Measurements from ENCODE around the gene CRYBG2. TPM values are rescaled to one million over a fixed set of nuclear protein-coding genes. Genes with fewer than 3 reads are reported as not detected.
"Not testable (repeated sequence)": the region's sequence is repeated elsewhere in the genome, so short reads cannot be mapped to it uniquely, and the experiment has no call there.

The CRYBG2 gene
- total RNA-seq, 3 donors from 2014 or later (not counting 1 experiment from before 2014, with no cell fraction given) = 2.5 to 5.8 (median 3.2) TPM

DNA sequence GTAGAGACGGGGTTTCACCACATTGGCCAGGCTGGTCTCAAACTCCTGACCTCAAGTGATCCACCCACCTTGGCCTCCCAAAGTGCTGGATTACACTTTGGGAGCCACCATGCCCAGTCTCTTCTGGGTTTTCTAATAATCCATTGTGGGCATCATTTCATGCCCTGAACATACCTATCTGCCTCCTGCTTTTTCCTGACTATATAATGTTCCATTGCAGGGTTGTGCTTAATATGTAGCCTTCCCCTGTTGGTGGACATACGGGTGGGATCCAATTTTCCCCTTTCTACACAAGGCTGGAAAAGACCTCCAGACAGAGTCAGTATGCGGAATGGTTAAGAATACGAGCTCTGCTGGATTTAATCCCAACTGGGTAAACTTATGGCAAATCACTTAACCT is 22.1 kb upstream of the CRYBG2 start:
- WGBS (ENCODE audit: insufficient coverage) = 89% methylated on average over 4 of the region's 4 CpGs
- H3K4me1 Mint-ChIP-seq = peaks cover 77% of the 10 kb centered on the region in 2 donors

DNA sequence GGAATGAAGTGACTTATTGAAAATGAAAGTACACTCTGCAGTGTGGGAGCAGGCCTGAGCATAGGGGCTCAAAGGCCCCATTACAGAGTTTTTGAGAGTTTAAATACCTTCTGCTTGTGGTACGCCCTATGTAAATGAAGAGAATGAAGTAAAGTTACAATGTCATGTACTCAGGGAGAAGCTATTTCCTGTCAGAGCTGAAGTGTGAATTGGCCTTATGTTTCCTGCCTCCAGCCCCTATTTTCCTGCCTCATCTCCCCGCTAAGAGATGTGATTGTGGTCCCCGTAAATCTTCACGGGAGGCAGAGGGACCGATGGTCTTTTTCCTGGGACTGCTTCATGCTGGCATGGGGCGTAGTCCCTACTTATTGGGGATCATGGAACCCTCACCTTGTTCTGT is 21.2 kb upstream of the CRYBG2 start:
- peak in 1 of 2 donors; percentile 53 for DNase-seq

More for the DNA sequence above, 22.1 kb upstream of the CRYBG2 start:
- Histone ChIP-seq H3K27me3 (ENCODE audit: control insufficient read depth, insufficient read depth, low read length) (no peaks in the 10 kb centered on the region), H3K36me3 (ENCODE audit: control insufficient read depth, insufficient read depth, low read length) (no peaks in the 10 kb centered on the region), H3K9me3 (ENCODE audit: control insufficient read depth, insufficient read depth, low read length) (no peaks in the 10 kb centered on the region), H3K4me1 (ENCODE audit: control insufficient read depth, insufficient read depth, low read length) (peaks cover 87% of the 10 kb centered on the region), H3K27ac (ENCODE audit: low read length) (no peak overlapping the region), H3K4me3 (ENCODE audit: low read length) (no peak overlapping the region)
- TF ChIP-seq, protein P1, sequence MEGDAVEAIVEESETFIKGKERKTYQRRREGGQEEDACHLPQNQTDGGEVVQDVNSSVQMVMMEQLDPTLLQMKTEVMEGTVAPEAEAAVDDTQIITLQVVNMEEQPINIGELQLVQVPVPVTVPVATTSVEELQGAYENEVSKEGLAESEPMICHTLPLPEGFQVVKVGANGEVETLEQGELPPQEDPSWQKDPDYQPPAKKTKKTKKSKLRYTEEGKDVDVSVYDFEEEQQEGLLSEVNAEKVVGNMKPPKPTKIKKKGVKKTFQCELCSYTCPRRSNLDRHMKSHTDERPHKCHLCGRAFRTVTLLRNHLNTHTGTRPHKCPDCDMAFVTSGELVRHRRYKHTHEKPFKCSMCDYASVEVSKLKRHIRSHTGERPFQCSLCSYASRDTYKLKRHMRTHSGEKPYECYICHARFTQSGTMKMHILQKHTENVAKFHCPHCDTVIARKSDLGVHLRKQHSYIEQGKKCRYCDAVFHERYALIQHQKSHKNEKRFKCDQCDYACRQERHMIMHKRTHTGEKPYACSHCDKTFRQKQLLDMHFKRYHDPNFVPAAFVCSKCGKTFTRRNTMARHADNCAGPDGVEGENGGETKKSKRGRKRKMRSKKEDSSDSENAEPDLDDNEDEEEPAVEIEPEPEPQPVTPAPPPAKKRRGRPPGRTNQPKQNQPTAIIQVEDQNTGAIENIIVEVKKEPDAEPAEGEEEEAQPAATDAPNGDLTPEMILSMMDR (IDR thresholded peaks at IDR 0.05) = no peak
- no peak for DNase-seq
- H3K9me3 Mint-ChIP-seq = peaks cover 0 to 3% of the 10 kb centered on the region in 2 donors
- ATAC-seq = no peak
- intact Hi-C loops (cut with micrococcal nuclease) = loop anchor here (5.0 to 10.0 kb wide), 4 partner anchors 61 to 409 kb away; partner anchors contain the start of genes CD52 and PIGV
- no peaks in the 10 kb centered on the region for H3K36me3 Mint-ChIP-seq
- peak overlapping the region; percentile 83 for H3K4me3 Mint-ChIP-seq
- peaks cover 4 to 6% of the 10 kb centered on the region in 2 donors for H3K27me3 Mint-ChIP-seq (ENCODE audit: low read depth in 2 of 2)
- H3K27ac Mint-ChIP-seq = peak overlapping the region in 1 of 2 donors; percentile 93

DNA sequence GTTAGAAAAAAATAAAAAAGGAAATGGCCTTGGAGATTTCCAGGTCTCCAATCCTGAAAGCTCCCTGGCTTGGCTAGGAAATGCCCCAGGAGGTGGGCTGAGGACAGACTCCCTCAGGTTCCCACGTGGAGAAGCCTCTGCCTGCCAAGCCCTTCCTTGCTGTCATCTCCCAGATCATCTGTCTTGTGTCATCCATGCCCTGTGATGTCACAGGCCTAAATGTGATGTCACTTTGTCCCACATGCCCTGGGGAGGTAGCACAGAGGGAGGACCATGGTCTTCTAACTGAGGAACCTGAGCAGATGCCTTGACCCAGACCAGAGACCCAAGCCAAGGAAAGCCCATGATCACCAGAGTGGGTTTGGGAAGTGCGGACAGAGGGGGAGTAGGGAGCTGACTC is 20.4 kb upstream of the CRYBG2 start:
- peak overlapping the region; percentile 83 to 93 for H3K27ac Mint-ChIP-seq
- DNase-seq; H3K4me3 ChIP-seq (ENCODE audit: low read length); H3K27me3 ChIP-seq (ENCODE audit: control insufficient read depth, insufficient read depth, low read length); H3K9me3 Mint-ChIP-seq; H3K36me3 ChIP-seq (ENCODE audit: control insufficient read depth, insufficient read depth, low read length); ATAC-seq; H3K36me3 Mint-ChIP-seq; H3K9me3 ChIP-seq (ENCODE audit: control insufficient read depth, insufficient read depth, low read length): not testable (repeated sequence)
- H3K4me1 ChIP-seq (ENCODE audit: control insufficient read depth, insufficient read depth, low read length) = peaks cover 96% of the 10 kb centered on the region
- H3K27me3 Mint-ChIP-seq (ENCODE audit: low read depth in 2 of 2) = peaks cover 0 to 12% of the 10 kb centered on the region in 2 donors
- intact Hi-C loops (cut with micrococcal nuclease) = loop anchor here (10.0 kb wide), 2 partner anchors 60 to 410 kb away; partner anchors contain the start of genes CD52 and PIGV
- 79% methylated on average over 2 of the region's 2 CpGs for WGBS (ENCODE audit: insufficient coverage)
- peak overlapping the region; percentile 11 for H3K27ac ChIP-seq (ENCODE audit: low read length)
- peaks cover 88% of the 10 kb centered on the region in 2 donors for H3K4me1 Mint-ChIP-seq
- peak overlapping the region; percentile 83 for H3K4me3 Mint-ChIP-seq

More for the DNA sequence above, 21.2 kb upstream of the CRYBG2 start:
- Histone ChIP-seq H3K36me3 (ENCODE audit: control insufficient read depth, insufficient read depth, low read length) (no peaks in the 10 kb centered on the region), H3K9me3 (ENCODE audit: control insufficient read depth, insufficient read depth, low read length) (no peaks in the 10 kb centered on the region), H3K27ac (ENCODE audit: low read length) (no peak overlapping the region), H3K4me1 (ENCODE audit: control insufficient read depth, insufficient read depth, low read length) (peaks cover 96% of the 10 kb centered on the region), H3K4me3 (ENCODE audit: low read length) (no peak overlapping the region), H3K27me3 (ENCODE audit: control insufficient read depth, insufficient read depth, low read length) (no peaks in the 10 kb centered on the region)
- intact Hi-C loops (cut with micrococcal nuclease) = loop anchor here (5.0 to 10.0 kb wide), 4 partner anchors 60 to 410 kb away; partner anchors contain the start of genes CD52 and PIGV
- Mint-ChIP-seq H3K27me3 (ENCODE audit: low read depth in 2 of 2) (peaks cover under 1 to 12% of the 10 kb centered on the region in 2 donors), H3K4me1 (peaks cover 83% of the 10 kb centered on the region in 2 donors), H3K27ac (peak overlapping the region; percentile 83 to 93), H3K4me3 (peak overlapping the region; percentile 83), H3K36me3 (no peaks in the 10 kb centered on the region), H3K9me3 (peaks cover 0 to 3% of the 10 kb centered on the region in 2 donors)
- 14% methylated on average over 6 of the region's 6 CpGs for WGBS (ENCODE audit: insufficient coverage)
- TF ChIP-seq, protein P1 (IDR thresholded peaks at IDR 0.05) = no peak
- no peak for ATAC-seq

DNA sequence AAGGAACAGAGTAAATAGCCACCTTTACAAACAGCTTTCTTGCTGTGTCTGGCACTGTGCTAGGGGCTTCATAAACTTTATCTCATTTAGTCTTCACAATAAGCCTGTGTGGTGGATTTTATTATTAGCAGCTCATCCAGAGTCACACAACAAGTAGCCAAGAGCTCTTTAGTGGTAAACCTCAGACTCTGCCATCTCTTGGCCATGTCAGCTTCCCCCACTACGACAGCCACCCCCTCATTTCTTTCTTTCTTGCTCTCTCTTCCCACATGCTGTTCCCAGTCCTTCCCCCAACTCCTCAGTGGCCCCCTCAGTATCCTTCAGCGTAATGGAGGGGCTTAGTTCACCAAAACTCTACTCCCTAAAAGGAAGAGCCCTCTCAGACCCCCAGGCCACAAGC is 19.9 kb upstream of the CRYBG2 start:
- Histone ChIP-seq H3K9me3 (ENCODE audit: control insufficient read depth, insufficient read depth, low read length) (no peaks in the 10 kb centered on the region), H3K27me3 (ENCODE audit: control insufficient read depth, insufficient read depth, low read length) (no peaks in the 10 kb centered on the region), H3K4me1 (ENCODE audit: control insufficient read depth, insufficient read depth, low read length) (peaks cover 96% of the 10 kb centered on the region), H3K4me3 (ENCODE audit: low read length) (no peak overlapping the region), H3K36me3 (ENCODE audit: control insufficient read depth, insufficient read depth, low read length) (no peaks in the 10 kb centered on the region), H3K27ac (ENCODE audit: low read length) (no peak overlapping the region)
- H3K27me3 Mint-ChIP-seq (ENCODE audit: low read depth in 2 of 2) = peaks cover 0 to 12% of the 10 kb centered on the region in 2 donors
- intact Hi-C loops (cut with micrococcal nuclease) = loop anchor here (10.0 kb wide), 2 partner anchors 59 to 411 kb away; partner anchors contain the start of genes CD52 and PIGV
- WGBS (ENCODE audit: insufficient coverage) = 33% methylated on average over 2 of the region's 2 CpGs
- ATAC-seq = no peak
- H3K9me3 Mint-ChIP-seq = peaks cover 0 to 3% of the 10 kb centered on the region in 2 donors
- H3K4me3 Mint-ChIP-seq = peak overlapping the region; percentile 83
- no peaks in the 10 kb centered on the region for H3K36me3 Mint-ChIP-seq
- DNase-seq = no peak
- peaks cover 85% of the 10 kb centered on the region in 2 donors for H3K4me1 Mint-ChIP-seq
- peak overlapping the region; percentile 78 to 83 for H3K27ac Mint-ChIP-seq
- TF ChIP-seq, protein P1 (IDR thresholded peaks at IDR 0.05) = no peak

Measured in natural killer cell (primary cell).